ENCODE data around the gene NOP58. TPM values are rescaled to one million over a fixed set of nuclear protein-coding genes. Genes with fewer than 3 reads are reported as not detected.

Gene NOP58
- polyA plus RNA-seq, 1 donor from 2014 or later: 170 TPM

- Histone ChIP-seq H3K36me3 (ENCODE audit: insufficient read depth, low read length) (peaks cover 14% of the 10 kb centered on the region), H3K9me2 (ENCODE audit: insufficient read depth, low read length) (no peaks in the 10 kb centered on the region), H3K4me3 (ENCODE audit: low read length) (no peak overlapping the region), H4K20me1 (ENCODE audit: insufficient read depth) (no peaks in the 10 kb centered on the region), H3F3A (ENCODE audit: insufficient read depth, low read length, poor library complexity, severe bottlenecking) (no peaks in the 10 kb centered on the region), H3K4me2 (ENCODE audit: low read length) (no peak overlapping the region), H3K27me3 (ENCODE audit: insufficient read depth, low read depth, low read length) (no peaks in the 10 kb centered on the region), H3K9ac (ENCODE audit: low read length) (no peak overlapping the region), H3K79me2 (replicated peaks; ENCODE audit: insufficient read depth, low read length) (no peaks in the 10 kb centered on the region), H2AFZ (ENCODE audit: low read depth, low read length) (no peak overlapping the region), H3K27ac (ENCODE audit: low read length) (no peak overlapping the region), H3K9me3 (ENCODE audit: low read length) (no peaks in the 10 kb centered on the region)
- no peak for TF ChIP-seq RAD21 (conservative IDR thresholded peaks at IDR 0.05)
- no peak for TF ChIP-seq SMC3 (conservative IDR thresholded peaks at IDR 0.05; ENCODE audit: poor library complexity)
- TF ChIP-seq TAF1 (IDR thresholded peaks at IDR 0.05; ENCODE audit: low read depth): no peak
- TF ChIP-seq MXI1 (conservative IDR thresholded peaks at IDR 0.05; ENCODE audit: poor library complexity, severe bottlenecking): no peak
- no peak for TF ChIP-seq EP300 (conservative IDR thresholded peaks at IDR 0.05; ENCODE audit: poor library complexity, severe bottlenecking)
- TF ChIP-seq POLR2AphosphoS5 (IDR thresholded peaks at IDR 0.05): no peak
- TF ChIP-seq CTCF (IDR thresholded peaks at IDR 0.05; ENCODE audit: poor library complexity, severe bottlenecking): no peak
- no peak for TF ChIP-seq EZH2 (IDR thresholded peaks at IDR 0.05; ENCODE audit: borderline replicate concordance, insufficient read depth, low read length, poor library complexity, severe bottlenecking)
- no peak for TF ChIP-seq REST (IDR thresholded peaks at IDR 0.05; ENCODE audit: borderline replicate concordance)
Observed at GRCh38 chr2:202290970-202291369, 25.4 kb downstream of the NOP58 start.

GRCh38 chr2:202299712-202300111 lies 34.1 kb downstream of the NOP58 start:
- Histone ChIP-seq H3K27me3 (ENCODE audit: insufficient read depth, low read depth, low read length) (no peaks in the 10 kb centered on the region), H3K9me2 (ENCODE audit: insufficient read depth, low read length) (no peaks in the 10 kb centered on the region), H3K36me3 (ENCODE audit: insufficient read depth, low read length) (peaks cover 16% of the 10 kb centered on the region)

More at GRCh38 chr2:202299712-202300111, 34.1 kb downstream of the NOP58 start:
- Histone ChIP-seq H3F3A (ENCODE audit: insufficient read depth, low read length, poor library complexity, severe bottlenecking) (no peaks in the 10 kb centered on the region), H3K9me3 (ENCODE audit: low read length) (no peaks in the 10 kb centered on the region), H2AFZ (ENCODE audit: low read depth, low read length) (no peak overlapping the region), H3K4me3 (ENCODE audit: low read length) (no peak overlapping the region), H4K20me1 (ENCODE audit: insufficient read depth) (no peaks in the 10 kb centered on the region), H3K4me2 (ENCODE audit: low read length) (no peak overlapping the region), H3K9ac (ENCODE audit: low read length) (no peak overlapping the region), H3K79me2 (replicated peaks; ENCODE audit: insufficient read depth, low read length) (no peaks in the 10 kb centered on the region), H3K27ac (ENCODE audit: low read length) (no peak overlapping the region)
- TF ChIP-seq SMC3 (conservative IDR thresholded peaks at IDR 0.05; ENCODE audit: poor library complexity): no peak
- no peak for TF ChIP-seq TAF1 (IDR thresholded peaks at IDR 0.05; ENCODE audit: low read depth)
- no peak for TF ChIP-seq RAD21 (conservative IDR thresholded peaks at IDR 0.05)
- TF ChIP-seq REST (IDR thresholded peaks at IDR 0.05; ENCODE audit: borderline replicate concordance): no peak
- TF ChIP-seq EP300 (conservative IDR thresholded peaks at IDR 0.05; ENCODE audit: poor library complexity, severe bottlenecking): no peak
- no peak for TF ChIP-seq CTCF (IDR thresholded peaks at IDR 0.05; ENCODE audit: poor library complexity, severe bottlenecking)
- TF ChIP-seq EZH2 (IDR thresholded peaks at IDR 0.05; ENCODE audit: borderline replicate concordance, insufficient read depth, low read length, poor library complexity, severe bottlenecking): no peak
- TF ChIP-seq MXI1 (conservative IDR thresholded peaks at IDR 0.05; ENCODE audit: poor library complexity, severe bottlenecking): no peak
- no peak for TF ChIP-seq POLR2AphosphoS5 (IDR thresholded peaks at IDR 0.05)
